NCI-H1694 (cell line): ENCODE measurements around the gene FBXO10.
"Not testable (repeated sequence)": the region's sequence is repeated elsewhere in the genome, so short reads cannot be mapped to it uniquely, and the experiment has no call there.

Experiments used
- DNase-seq: peaks from one replicate; lab custom pipeline; 2025; lab: John Stamatoyannopoulos, UW

Gene FBXO10

GRCh38 chr9:37511016-37512010 is 64.9 kb downstream of the FBXO10 start:
- DNase-seq, result no peak

- DNase-seq, result not testable (repeated sequence)
Observed at GRCh38 chr9:37510053-37510452, 66.1 kb downstream of the FBXO10 start.

DNA sequence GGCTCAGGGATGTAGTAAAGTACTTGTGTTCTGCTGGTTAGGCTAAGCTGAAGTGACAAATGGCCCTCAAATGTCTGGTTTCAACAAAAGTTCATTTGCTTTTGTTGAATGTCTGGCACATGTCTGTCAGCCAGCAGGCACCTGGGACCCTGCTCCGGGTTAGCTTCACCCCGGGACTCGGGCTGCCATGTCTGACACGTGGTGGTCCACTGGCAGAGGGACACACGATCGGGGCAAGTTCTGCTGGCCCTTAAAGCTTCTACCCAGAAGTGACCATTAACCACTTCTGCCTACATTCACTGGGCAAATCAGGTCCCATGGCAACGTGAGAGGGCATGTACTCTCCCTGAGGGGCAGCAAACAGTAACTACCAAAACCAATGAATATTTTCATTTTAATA is 66.6 kb downstream of the FBXO10 start:
- no peak for DNase-seq

DNA sequence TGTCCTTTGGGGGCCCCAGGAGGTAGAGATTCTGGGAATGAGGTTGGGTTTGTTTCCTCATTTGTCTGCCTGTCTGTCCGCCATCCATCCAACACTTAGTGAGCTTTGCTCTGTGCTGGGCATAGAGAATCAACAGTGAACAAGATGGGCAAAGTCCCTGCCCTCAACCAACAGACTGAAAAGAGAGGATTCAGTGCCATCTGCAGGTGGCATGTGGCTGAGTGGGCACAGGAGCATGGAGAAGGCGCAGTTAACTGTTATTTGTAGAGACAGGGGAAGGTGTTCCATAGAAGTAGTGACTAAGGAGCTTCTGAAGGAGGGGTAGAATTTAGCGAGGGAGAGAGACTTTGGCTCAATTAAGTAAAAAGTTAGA is 67.4 kb downstream of the FBXO10 start:
- DNase-seq, result no peak

DNA sequence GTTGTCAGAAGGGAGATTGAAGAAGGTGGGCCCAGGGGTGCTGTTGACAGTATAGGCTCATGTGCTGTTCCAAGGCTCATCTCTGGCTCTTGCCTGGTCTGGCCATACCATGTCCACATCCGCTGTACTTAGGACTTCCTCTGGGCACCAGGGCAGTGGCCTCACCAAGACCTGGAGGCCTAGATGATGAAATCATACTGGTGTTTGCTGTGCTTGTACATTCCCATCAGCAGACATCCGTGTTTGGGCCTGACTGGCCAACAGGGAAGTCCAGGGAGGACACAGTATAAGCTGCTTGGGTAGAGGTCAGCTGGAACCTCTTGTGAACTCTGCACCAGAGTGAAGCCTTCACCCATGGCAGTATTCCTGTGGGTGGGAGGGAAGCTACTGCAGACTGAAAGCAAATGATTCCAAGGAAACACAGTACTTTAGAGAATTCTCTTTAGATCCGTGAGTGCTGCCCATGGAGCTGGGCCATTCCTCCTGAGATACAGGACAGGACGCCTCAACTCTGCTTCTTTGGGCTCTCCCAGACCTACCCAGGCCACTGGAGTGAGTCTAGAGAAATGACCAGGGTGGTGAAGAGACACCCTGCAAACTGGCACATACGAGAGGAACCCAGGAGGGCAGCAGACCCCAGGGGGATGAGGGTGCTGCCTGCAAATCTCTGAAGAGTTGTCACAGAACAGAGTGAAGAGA is 67.9 kb downstream of the FBXO10 start:
- no peak for DNase-seq

GRCh38 chr9:37507566-37508134 is 68.5 kb downstream of the FBXO10 start:
- DNase-seq, result no peak

DNA sequence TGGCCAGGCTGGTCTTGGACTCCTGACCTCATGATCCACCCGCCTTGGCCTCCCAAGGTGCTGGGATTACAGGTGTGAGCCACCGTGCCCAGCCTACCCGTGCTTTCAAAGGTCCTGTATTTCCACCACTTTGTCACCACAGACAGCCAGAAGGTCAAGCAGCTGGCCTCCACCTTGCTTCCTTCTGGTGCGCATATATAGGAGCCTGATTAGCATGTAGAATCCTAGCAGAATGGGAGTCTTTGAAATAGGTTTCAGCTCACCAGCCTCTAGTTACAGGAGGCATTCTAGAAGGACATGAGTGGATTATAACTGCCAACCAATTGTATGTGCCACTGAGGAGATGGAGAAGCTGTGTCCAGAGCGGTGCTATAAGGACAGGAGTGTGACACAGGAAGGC is 71.6 kb downstream of the FBXO10 start:
- DNase-seq, result no peak

DNA sequence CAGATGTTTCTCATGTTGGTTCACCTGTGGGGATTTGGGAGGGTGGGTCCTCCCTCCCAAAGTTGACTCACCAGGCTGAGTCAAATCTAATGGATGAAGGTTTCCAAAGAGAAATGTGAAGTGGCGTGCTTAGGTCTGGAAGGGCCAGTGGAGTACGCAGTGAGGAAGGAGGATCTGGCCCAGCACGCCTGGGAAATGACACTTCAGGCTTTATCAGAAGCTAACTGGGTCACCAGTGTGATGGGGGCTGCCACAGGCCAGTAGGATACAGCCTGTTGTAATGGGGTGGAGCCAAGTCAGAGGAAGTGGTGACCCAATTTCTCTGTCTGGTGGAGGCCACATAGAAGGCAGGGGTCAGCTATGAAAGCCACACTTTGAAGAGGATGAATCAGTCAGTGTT is 72.4 kb downstream of the FBXO10 start:
- DNase-seq, result no peak

DNA sequence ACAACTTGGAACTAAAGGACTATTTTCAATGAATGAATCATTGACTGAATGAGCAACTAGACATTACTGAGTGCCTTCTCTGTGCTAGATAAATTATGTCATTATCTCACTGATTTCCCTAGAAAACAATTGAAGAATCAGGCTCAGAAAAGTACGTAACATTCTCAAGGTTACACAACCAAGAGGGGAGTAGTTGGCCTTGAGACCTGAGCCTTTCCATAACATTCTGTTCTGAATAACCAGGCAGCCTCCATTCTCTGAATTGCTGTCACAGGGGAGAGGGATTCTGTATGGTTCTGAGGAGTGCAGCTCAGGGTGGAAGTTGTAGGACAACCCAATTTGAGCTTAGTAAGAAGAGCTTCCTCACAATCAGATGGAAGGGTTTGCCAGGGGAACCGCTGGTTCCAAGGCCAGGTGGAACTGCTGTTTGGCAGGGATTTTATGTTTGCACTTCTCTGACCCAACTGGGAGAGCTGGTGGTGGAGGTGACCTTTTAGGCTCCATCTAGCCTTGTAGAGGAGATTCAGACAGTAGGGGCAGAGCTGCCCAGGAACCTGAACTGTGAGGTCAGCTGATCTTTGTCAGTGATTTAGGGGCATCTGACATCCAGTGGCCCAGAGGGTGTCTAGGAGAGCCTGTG is 74.1 kb downstream of the FBXO10 start:
- DNase-seq, result no peak

DNA sequence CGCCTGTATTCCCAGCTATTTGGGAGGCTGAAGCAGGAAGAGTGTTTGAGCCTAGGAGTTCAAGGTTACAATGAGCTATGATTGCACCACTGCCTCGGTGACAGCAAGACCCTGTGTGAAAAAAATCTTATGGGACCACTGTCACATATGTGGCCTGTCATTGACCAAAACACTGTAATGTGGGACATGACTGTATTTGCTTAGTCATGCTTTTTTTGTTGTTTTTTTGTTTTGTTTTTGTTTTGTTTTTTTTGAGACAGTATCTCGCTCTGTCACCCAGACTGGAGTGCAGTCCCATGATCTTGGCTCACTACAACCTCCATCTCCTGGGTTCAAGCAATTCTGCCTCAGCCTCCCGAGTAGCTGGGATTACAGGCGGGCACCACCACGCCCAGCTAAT is 76.9 kb downstream of the FBXO10 start:
- DNase-seq, result no peak

- DNase-seq, result no peak
Observed at GRCh38 chr9:37498457-37498856, 77.7 kb downstream of the FBXO10 start.

- DNase-seq, result no peak
Observed at GRCh38 chr9:37497320-37497719, 78.9 kb downstream of the FBXO10 start.

GRCh38 chr9:37496020-37496419 is 80.2 kb downstream of the FBXO10 start:
- no peak for DNase-seq

- DNase-seq, result no peak
Observed at GRCh38 chr9:37495571-37495970, 80.6 kb downstream of the FBXO10 start.

DNA sequence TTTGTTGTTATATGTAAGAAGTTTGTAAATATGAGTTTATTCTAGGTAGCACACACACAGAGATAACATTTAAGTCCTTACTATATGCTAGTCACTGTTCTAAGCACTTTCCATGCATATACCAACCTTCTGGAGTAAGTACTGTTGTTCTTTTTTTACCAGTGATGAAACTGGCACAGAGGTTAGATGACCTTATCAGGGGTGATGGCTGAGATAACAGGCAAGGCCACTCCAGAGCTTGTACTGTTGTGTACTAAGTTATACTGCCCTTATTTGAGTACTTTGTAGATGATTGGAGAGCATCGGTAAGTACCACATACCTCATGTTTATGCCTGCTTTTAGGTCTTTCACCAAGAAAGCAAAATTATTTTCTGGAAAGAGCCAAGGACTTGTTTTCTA is 84.2 kb downstream of the FBXO10 start:
- no peak for DNase-seq

DNA sequence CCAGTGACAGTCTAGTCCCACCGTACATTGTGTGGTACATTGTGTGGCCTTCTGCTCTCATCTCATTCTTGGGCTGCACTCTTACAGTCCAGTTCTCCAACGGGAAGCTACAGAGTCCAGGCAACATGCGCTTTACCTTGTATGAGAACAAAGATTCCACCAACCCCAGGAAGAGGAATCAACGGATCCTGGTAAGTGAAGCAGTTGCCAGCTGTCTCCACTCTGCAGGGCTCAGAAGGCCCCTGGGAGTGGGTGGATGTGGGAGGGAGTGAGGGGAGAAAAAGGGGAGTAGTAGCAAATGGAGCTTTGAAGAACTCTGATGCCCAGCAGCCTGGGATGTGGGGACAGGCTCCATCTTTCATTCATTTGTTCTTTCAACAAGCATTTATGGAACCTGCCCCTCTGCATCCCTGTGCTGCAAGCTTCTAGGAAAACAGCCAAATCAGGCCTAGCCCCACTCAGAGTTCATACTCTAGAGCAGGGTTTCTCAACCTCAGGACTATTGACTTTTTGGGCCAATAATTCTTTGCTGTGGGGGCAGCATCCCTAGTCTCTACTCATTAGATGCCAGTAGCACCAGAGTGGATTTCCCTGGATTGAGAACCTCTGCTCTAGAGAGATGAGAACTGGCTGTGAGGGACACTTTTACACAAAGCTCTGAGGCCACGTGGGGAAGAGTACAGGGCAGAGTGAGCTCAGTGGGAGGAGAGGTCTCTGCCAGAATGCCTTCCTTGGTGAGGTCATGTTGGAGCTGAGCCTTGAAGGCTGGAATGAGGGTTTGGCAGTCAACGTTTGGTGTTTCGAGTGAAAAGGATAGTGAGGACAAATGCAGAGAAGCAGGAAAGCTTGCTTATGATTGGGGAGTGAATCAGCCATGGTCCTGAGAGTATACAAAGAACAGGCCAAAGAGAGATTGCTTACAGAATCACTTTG is 89.3 kb downstream of the FBXO10 start:
- DNase-seq, result peak; percentile 14

DNA sequence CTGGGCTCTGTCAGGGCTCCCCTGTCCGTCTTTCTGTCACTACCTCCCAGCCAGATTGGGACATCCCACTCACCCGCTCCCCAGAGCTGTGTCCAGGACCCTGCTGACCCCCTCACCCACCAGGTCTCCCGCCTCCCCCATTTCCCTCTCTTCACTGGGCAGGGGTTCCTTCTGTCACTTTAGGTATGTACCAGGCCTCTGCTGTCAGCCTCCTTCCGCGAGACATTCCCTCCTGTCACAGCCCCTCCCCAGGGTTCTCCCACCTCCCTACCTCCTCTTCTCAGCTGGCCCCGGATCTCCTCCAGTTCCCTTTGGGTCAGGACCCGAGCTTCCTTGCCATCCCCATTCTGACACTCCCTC is 89.9 kb downstream of the FBXO10 start:
- no peak for DNase-seq

DNA sequence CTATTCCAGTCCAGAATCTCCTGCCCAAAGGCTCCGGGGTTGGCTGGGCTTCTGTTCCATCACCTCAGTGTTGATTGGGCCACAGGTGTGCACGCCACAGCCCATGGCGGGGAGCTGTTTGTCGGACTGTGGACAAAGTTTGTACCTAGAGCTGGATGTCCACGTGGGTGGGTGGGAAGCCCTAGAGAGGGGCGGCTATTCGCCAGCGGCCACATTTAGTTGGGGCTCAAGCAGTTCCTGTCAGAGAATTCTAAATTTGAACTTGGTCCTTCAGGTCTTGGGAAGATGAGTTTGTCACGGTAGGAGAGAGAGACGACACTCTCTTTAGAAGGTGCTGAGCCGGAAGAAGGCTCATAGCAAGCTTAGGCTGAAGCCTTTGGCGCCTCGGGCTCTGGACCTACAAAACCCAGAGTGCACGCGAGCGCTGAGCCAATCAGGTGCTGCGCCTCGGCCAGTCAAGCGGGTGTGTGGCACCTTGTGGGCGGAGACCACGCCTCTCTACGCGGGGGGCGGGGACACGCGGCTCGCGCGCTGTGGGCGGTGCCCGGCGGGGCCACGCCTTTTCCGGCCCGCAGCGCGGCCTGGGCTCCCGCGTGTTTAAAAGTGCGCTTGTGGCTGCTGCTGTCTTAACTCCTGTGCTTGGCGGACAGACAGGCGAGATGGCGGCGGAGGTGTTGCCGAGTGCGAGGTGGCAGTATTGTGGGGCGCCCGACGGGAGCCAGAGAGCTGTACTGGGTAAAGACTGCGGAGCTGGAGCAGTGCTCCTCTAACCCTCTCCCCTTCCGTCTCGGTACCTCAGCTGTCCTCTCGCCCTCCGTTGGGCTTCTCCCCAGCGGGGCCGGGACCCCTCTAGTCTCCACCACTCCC is 90.6 kb downstream of the FBXO10 start, which contains the start of gene POLR1E:
TSS of gene POLR1E (plus strand) at position 560 of the 867 bp plus-strand sequence. CDS start at position 660, 100 bp downstream.
- peak; percentile 72 for DNase-seq

- DNase-seq, result no peak
Observed at GRCh38 chr9:37480759-37481158, 95.4 kb downstream of the FBXO10 start.

DNA sequence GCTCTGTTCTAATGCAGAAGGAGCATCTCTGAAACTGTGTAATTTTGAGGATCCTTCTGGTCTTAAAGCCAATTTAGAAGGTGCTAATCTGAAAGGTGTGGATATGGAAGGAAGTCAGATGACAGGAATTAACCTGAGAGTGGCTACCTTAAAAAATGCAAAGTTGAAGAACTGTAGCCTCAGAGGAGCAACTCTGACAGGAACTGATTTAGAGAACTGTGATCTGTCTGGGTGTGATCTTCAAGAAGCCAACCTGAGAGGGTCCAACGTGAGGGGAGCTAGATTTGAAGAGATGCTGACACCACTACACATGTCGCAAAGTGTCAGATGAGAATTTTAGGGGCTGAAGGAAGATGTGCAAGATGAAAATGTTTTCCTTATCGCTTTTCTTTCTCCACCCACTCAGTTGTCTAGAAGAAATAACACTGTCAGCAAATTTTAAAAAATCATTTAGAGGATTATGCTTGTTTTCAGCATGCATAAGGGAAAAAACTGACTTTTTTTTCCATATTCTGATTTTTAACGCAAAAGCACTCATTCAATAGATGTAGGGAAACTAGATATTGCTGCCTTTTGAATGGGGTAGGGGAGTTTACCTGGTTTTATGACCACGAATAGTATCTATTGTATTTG is 98.1 kb downstream of the FBXO10 start:
- DNase-seq, result not testable (repeated sequence)
